ENCODE data around the gene SNAPC4.

Gene SNAPC4

DNA sequence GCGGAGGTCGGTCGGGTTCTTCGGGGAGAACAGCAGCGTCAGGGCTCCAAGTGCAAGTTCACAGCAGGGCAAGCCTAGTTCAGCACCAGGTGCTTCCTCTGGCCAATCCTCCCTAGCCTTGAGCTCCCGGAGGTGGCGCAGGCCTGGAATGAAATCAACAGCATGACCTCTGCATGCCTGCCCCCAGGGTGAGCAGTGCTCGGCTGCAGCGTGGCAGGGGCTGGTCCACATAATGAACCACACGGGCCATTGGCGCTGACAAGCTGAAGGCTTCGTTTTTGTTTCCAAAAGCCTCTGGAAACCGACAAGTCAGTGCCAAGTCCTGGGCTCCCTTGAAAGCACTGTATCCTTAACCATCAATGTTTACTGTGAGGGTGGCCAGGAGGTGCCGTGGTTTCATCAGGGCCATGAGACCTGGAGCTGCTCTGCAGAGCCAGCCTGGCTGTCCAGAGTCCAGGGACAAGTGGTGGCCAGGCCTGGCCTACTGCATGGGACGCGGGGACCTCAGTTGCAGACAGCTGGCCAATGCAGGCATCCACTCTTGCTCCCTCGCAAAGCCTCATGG, 41.8 kb upstream of the SNAPC4 start:
- Histone ChIP-seq H3K4me1 (ENCODE audit: control insufficient read depth in 5 of 5, insufficient read depth in 5 of 5, low read length in 5 of 5) (peaks cover 6 to 58% (median 42%) of the 10 kb centered on the region in 5 donors), H3K9ac (ENCODE audit: low read length in 5 of 5) (no peak overlapping the region), H3K9me3 (ENCODE audit: control insufficient read depth in 5 of 5, low read length in 5 of 5) (no peaks in the 10 kb centered on the region), H3K27ac (ENCODE audit: low read depth, low read length) (no peak overlapping the region), H3K27me3 (ENCODE audit: control insufficient read depth in 5 of 5, insufficient read depth in 4 of 5, low read length in 5 of 5) (no peaks in the 10 kb centered on the region), H3K36me3 (ENCODE audit: control insufficient read depth in 5 of 5, insufficient read depth in 5 of 5, low read length in 5 of 5) (peaks cover 0 to 60% (median 57%) of the 10 kb centered on the region in 5 donors), H3K4me3 (ENCODE audit: low read depth in 1 of 5, low read length in 5 of 5) (no peak overlapping the region)

DNA sequence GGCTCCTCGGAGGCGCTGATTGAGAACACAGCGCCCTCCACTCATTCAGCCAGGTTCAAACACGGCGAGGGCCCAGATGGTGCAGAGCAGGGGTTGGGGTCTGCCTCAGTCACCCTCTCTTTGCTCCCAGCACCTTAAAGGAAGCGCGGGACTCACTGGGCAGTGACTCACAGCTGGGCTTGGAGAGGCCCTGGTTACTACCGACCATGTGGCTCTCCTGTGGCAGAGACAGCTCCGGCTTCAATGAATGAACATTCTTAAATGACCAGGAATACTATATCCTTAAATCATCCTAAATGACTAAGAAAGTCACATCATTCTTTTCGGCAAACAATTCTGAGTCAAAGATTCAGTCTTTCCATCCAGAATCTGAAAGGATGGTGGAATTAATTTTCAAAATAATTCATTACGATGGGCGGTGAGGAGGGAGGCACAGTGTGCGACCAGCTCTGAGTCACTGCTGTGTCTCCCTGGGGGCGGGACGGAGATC, 41.3 kb upstream of the SNAPC4 start:
- no peak overlapping the region for H3K27ac ChIP-seq (ENCODE audit: low read depth, low read length)
- H3K9ac ChIP-seq (ENCODE audit: low read length in 5 of 5), result no peak overlapping the region
- H3K36me3 ChIP-seq (ENCODE audit: control insufficient read depth in 5 of 5, insufficient read depth in 5 of 5, low read length in 5 of 5), result peaks cover 0 to 56% (median 53%) of the 10 kb centered on the region in 5 donors
- H3K27me3 ChIP-seq (ENCODE audit: control insufficient read depth in 5 of 5, insufficient read depth in 4 of 5, low read length in 5 of 5), result no peaks in the 10 kb centered on the region
- no peak overlapping the region for H3K4me3 ChIP-seq (ENCODE audit: low read depth in 1 of 5, low read length in 5 of 5)
- peaks cover 6 to 63% (median 47%) of the 10 kb centered on the region in 5 donors for H3K4me1 ChIP-seq (ENCODE audit: control insufficient read depth in 5 of 5, insufficient read depth in 5 of 5, low read length in 5 of 5)
- no peaks in the 10 kb centered on the region for H3K9me3 ChIP-seq (ENCODE audit: control insufficient read depth in 5 of 5, low read length in 5 of 5)

- H3K27me3 ChIP-seq (ENCODE audit: control insufficient read depth in 5 of 5, insufficient read depth in 4 of 5, low read length in 5 of 5), result no peaks in the 10 kb centered on the region
- no peaks in the 10 kb centered on the region for H3K9me3 ChIP-seq (ENCODE audit: control insufficient read depth in 5 of 5, low read length in 5 of 5)
- H3K4me3 ChIP-seq (ENCODE audit: low read depth in 1 of 5, low read length in 5 of 5), result peak within 1 kb of the TSS in 4 of 5 donors; percentile 66 to 82 (median 76)
- H3K9ac ChIP-seq (ENCODE audit: low read length in 5 of 5), result peak within 1 kb of the TSS in 4 of 5 donors; percentile 73 to 83 (median 80)
- H3K27ac ChIP-seq (ENCODE audit: low read depth, low read length), result no peak within 1 kb of the TSS
- H3K4me1 ChIP-seq (ENCODE audit: control insufficient read depth in 5 of 5, insufficient read depth in 5 of 5, low read length in 5 of 5), result peaks cover 9 to 66% (median 51%) of the 10 kb centered on the region in 5 donors
- H3K36me3 ChIP-seq (ENCODE audit: control insufficient read depth in 5 of 5, insufficient read depth in 5 of 5, low read length in 5 of 5), result peaks cover 0 to 50% (median 41%) of the 10 kb centered on the region in 5 donors
Measured at GRCh38 chr9:136439481-136440408, 39.8 kb upstream of the SNAPC4 start, which contains the start of gene INPP5E. TSS of gene INPP5E (minus strand) at chr9:136439845. CDS start at chr9:136439419, 426 bp downstream.

DNA sequence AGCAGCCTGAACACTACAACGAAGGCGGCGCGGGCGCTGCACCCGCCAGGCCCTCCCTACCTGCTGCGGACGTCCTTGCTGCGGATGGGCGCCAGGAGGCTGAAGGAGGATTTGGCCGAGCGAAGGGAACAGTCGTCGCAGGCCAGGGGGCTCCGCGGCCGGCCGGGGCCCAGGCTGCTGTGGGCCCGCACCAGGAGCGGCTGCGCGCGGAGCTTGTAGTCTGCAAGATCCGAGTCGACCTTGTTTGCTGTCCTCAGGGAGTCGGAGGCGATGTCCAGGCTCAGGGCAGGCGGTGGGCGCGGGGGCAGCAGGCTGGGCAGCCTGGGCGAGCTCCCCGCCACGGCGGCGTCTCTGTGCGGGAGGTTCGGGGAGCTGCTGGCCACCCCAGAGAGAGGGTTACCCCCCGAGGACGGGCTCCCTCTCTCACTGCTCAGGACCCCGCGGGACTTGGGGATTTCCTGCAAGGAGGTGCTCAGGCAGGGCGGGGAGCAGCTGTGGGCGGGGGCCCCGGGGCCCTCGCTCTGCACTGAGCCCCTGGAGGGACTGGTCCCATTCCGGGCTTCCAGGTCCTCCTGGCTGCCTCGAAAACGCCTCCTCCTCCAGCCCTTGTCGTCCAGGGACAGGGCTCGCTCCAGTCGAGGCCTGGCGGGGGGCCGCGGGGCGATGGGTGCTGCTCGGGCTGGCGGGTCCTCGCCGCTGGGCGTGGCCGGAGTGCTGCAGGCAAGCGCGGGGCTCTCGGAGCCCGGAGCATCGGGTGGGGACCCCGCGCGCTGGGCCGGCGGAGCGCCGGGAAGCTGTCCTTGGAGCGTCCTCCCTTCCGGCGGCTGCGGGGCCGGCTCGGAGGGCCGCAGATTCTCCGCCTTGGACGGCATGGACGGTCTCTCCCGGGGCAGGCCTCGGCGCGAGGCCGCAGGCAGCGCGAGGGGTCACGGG, 38.8 kb upstream of the SNAPC4 start:
- H3K36me3 ChIP-seq (ENCODE audit: control insufficient read depth in 5 of 5, insufficient read depth in 5 of 5, low read length in 5 of 5), result peaks cover 0 to 45% (median 34%) of the 10 kb centered on the region in 5 donors
- H3K4me1 ChIP-seq (ENCODE audit: control insufficient read depth in 5 of 5, insufficient read depth in 5 of 5, low read length in 5 of 5), result peaks cover 9 to 66% (median 51%) of the 10 kb centered on the region in 5 donors
- H3K9ac ChIP-seq (ENCODE audit: low read length in 5 of 5), result peak overlapping the region in 4 of 5 donors; percentile 73 to 83 (median 80)
- no peaks in the 10 kb centered on the region for H3K27me3 ChIP-seq (ENCODE audit: control insufficient read depth in 5 of 5, insufficient read depth in 4 of 5, low read length in 5 of 5)
- H3K4me3 ChIP-seq (ENCODE audit: low read depth in 1 of 5, low read length in 5 of 5), result peak overlapping the region in 4 of 5 donors; percentile 66 to 82 (median 76)
- H3K9me3 ChIP-seq (ENCODE audit: control insufficient read depth in 5 of 5, low read length in 5 of 5), result no peaks in the 10 kb centered on the region
- H3K27ac ChIP-seq (ENCODE audit: low read depth, low read length), result no peak overlapping the region

DNA sequence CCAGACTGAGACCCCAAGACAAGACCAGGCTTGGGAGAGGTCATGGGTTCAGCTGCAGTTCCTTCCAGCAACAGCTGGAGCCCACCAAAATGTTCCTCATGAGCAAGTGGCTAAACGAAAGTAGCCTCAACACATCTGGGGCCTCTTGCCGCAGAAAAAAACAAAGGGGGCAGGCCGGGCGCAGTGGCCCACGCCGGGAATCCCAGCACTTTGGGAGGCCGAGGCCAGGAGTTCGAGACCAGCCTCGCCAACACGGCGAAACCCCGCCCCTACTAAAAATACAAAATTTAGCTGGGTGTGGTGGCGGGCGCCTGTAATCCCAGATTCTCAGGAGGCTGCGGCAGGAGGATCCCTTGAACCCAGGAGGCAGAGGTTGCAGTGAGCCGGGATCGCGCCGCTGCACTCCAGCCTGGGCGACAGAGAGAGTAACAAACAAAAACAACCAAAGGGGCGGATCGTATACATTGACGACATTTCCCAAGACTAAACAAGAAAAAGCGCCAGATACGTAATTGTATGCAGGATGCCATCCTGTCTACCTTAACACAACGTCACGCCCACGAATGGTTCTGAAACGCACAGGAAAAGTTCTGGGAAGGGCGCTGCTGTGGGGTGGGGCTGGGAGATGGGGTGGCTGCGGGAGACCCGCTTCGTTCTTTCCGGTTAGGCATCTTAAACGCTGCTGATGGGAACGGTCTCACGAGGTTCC, 38.0 kb upstream of the SNAPC4 start:
- Histone ChIP-seq H3K36me3 (ENCODE audit: control insufficient read depth in 5 of 5, insufficient read depth in 5 of 5, low read length in 5 of 5) (peaks cover 0 to 41% (median 29%) of the 10 kb centered on the region in 5 donors), H3K27me3 (ENCODE audit: control insufficient read depth in 5 of 5, insufficient read depth in 4 of 5, low read length in 5 of 5) (no peaks in the 10 kb centered on the region), H3K4me1 (ENCODE audit: control insufficient read depth in 5 of 5, insufficient read depth in 5 of 5, low read length in 5 of 5) (peaks cover 9 to 64% (median 51%) of the 10 kb centered on the region in 5 donors), H3K9ac (ENCODE audit: low read length in 5 of 5) (peak overlapping the region; percentile 38 to 83 (median 79)), H3K27ac (ENCODE audit: low read depth, low read length) (no peak overlapping the region), H3K9me3 (ENCODE audit: control insufficient read depth in 5 of 5, low read length in 5 of 5) (no peaks in the 10 kb centered on the region), H3K4me3 (ENCODE audit: low read depth in 1 of 5, low read length in 5 of 5) (peak overlapping the region; percentile 63 to 82 (median 75))

GRCh38 chr9:136437430-136437829, 37.5 kb upstream of the SNAPC4 start:
- Histone ChIP-seq H3K36me3 (ENCODE audit: control insufficient read depth in 5 of 5, insufficient read depth in 5 of 5, low read length in 5 of 5) (peaks cover 0 to 41% (median 29%) of the 10 kb centered on the region in 5 donors), H3K9me3 (ENCODE audit: control insufficient read depth in 5 of 5, low read length in 5 of 5) (no peaks in the 10 kb centered on the region), H3K4me1 (ENCODE audit: control insufficient read depth in 5 of 5, insufficient read depth in 5 of 5, low read length in 5 of 5) (peaks cover 9 to 59% (median 49%) of the 10 kb centered on the region in 5 donors), H3K4me3 (ENCODE audit: low read depth in 1 of 5, low read length in 5 of 5) (peak overlapping the region; percentile 63 to 82 (median 75)), H3K27me3 (ENCODE audit: control insufficient read depth in 5 of 5, insufficient read depth in 4 of 5, low read length in 5 of 5) (no peaks in the 10 kb centered on the region), H3K27ac (ENCODE audit: low read depth, low read length) (peak overlapping the region; percentile 16), H3K9ac (ENCODE audit: low read length in 5 of 5) (peak overlapping the region in 4 of 5 donors; percentile 25 to 58 (median 54))

GRCh38 chr9:136436055-136436634, 36.2 kb upstream of the SNAPC4 start:
- Histone ChIP-seq H3K27me3 (ENCODE audit: control insufficient read depth in 5 of 5, insufficient read depth in 4 of 5, low read length in 5 of 5) (no peaks in the 10 kb centered on the region), H3K27ac (ENCODE audit: low read depth, low read length) (no peak overlapping the region), H3K36me3 (ENCODE audit: control insufficient read depth in 5 of 5, insufficient read depth in 5 of 5, low read length in 5 of 5) (peaks cover 0 to 36% (median 25%) of the 10 kb centered on the region in 5 donors), H3K9me3 (ENCODE audit: control insufficient read depth in 5 of 5, low read length in 5 of 5) (no peaks in the 10 kb centered on the region), H3K4me3 (ENCODE audit: low read depth in 1 of 5, low read length in 5 of 5) (peak overlapping the region in 2 of 5 donors; percentile 77 to 82), H3K4me1 (ENCODE audit: control insufficient read depth in 5 of 5, insufficient read depth in 5 of 5, low read length in 5 of 5) (peaks cover 9 to 47% (median 42%) of the 10 kb centered on the region in 5 donors), H3K9ac (ENCODE audit: low read length in 5 of 5) (peak overlapping the region in 2 of 5 donors; percentile 53 to 56)

GRCh38 chr9:136434580-136435169, 34.7 kb upstream of the SNAPC4 start:
- H3K36me3 ChIP-seq (ENCODE audit: control insufficient read depth in 5 of 5, insufficient read depth in 5 of 5, low read length in 5 of 5), result peaks cover 0 to 43% (median 33%) of the 10 kb centered on the region in 5 donors
- no peaks in the 10 kb centered on the region for H3K27me3 ChIP-seq (ENCODE audit: control insufficient read depth in 5 of 5, insufficient read depth in 4 of 5, low read length in 5 of 5)
- no peak overlapping the region for H3K27ac ChIP-seq (ENCODE audit: low read depth, low read length)
- peaks cover 9 to 36% (median 34%) of the 10 kb centered on the region in 5 donors for H3K4me1 ChIP-seq (ENCODE audit: control insufficient read depth in 5 of 5, insufficient read depth in 5 of 5, low read length in 5 of 5)
- no peak overlapping the region for H3K9ac ChIP-seq (ENCODE audit: low read length in 5 of 5)
- no peaks in the 10 kb centered on the region for H3K9me3 ChIP-seq (ENCODE audit: control insufficient read depth in 5 of 5, low read length in 5 of 5)
- H3K4me3 ChIP-seq (ENCODE audit: low read depth in 1 of 5, low read length in 5 of 5), result no peak overlapping the region
